IMR-90 (cell line): ENCODE measurements around the gene ARHGEF17. TPM values are rescaled to one million over a fixed set of nuclear protein-coding genes. Genes with fewer than 3 reads are reported as not detected.

Experiments
- ATAC-seq: fragments of 200-7000 bp; cut with Tn5 transposase; 2 replicates; pipeline ENCODE4 v1.9.1; 2020; ENCODE audit warnings: low read depth, mild to moderate bottlenecking, moderate library complexity
- BruUV-seq: library from RNA; stranded (reverse); fragments of 400-500 nt; replicated peaks from 2 replicates; lab custom pipeline; 2021; lab: Mats Ljungman, UMichigan
- CTCF ChIA-PET: fragments of 300-600 bp; formaldehyde crosslinking; extraction: SDS; loops from one replicate; lab custom pipeline; 2021; ENCODE audit warnings: antibody characterized with exemption; lab: Yijun Ruan, JAX
- POLR2A ChIA-PET: fragments of 300-600 bp; sonication (Branson Sonifier 250); formaldehyde crosslinking; loops from one replicate; lab custom pipeline; 2022; ENCODE audit warnings: antibody characterized with exemption; ENCODE audit not compliant: unreplicated experiment; lab: Charles Lee
- DNase-seq: peaks from one replicate; pipeline ENCODE4 v3.0.0; 2013
- H2AFZ ChIP-seq: replicated peaks from 2 replicates; pipeline ENCODE3; 2013; ENCODE audit warnings: low read length, mild to moderate bottlenecking; ENCODE audit not compliant: poor library complexity
- H2AK5ac ChIP-seq: 2 replicates; pipeline ENCODE4 v1.6.1; 2013; ENCODE audit warnings: low read depth, low read length, inconsistent platforms
- H2AK9ac ChIP-seq: replicated peaks from 2 replicates; pipeline ENCODE3; 2013; ENCODE audit warnings: mild to moderate bottlenecking, low read depth, low read length, moderate library complexity; ENCODE audit not compliant: poor library complexity
- H2BK120ac ChIP-seq: 2 replicates; pipeline ENCODE4 v1.6.1; 2013; ENCODE audit warnings: low read depth, low read length, inconsistent platforms
- H2BK15ac ChIP-seq: 3 replicates; pipeline ENCODE4 v1.6.1; 2013; ENCODE audit warnings: low read depth, low read length, inconsistent platforms
- H2BK20ac ChIP-seq: 2 replicates; pipeline ENCODE4 v1.6.1; 2013; ENCODE audit warnings: low read depth, mild to moderate bottlenecking, inconsistent platforms, low read length, moderate library complexity
- H2BK5ac ChIP-seq: 2 replicates; pipeline ENCODE4 v1.6.1; 2013; ENCODE audit warnings: mild to moderate bottlenecking, low read depth, low read length, inconsistent platforms; ENCODE audit not compliant: poor library complexity, severe bottlenecking
- H3K14ac ChIP-seq: replicated peaks from 2 replicates; pipeline ENCODE4 v1.6.1; 2013; ENCODE audit warnings: low read depth, low read length, inconsistent platforms
- H3K18ac ChIP-seq: 2 replicates; pipeline ENCODE4 v1.6.1; 2013; ENCODE audit warnings: low read depth, low read length, control low read depth
- H3K23ac ChIP-seq: 2 replicates; pipeline ENCODE4 v1.6.1; 2013; ENCODE audit warnings: low read depth, low read length, inconsistent platforms
- H3K27ac ChIP-seq: 2 replicates; pipeline ENCODE4 v1.5.1; 2013; ENCODE audit warnings: mild to moderate bottlenecking, control low read depth, low read length; ENCODE audit not compliant: insufficient read depth
- H3K27me3 ChIP-seq: 2 replicates; pipeline ENCODE4 v1.6.1; 2013; ENCODE audit warnings: low read length; ENCODE audit not compliant: control insufficient read depth, insufficient read depth
- H3K36me3 ChIP-seq: 2 replicates; pipeline ENCODE4 v1.6.1; 2013; ENCODE audit warnings: low read length, mixed read lengths; ENCODE audit not compliant: control insufficient read depth, insufficient read depth
- H3K4ac ChIP-seq: 2 replicates; pipeline ENCODE4 v1.6.1; 2013; ENCODE audit warnings: low read depth, low read length, inconsistent platforms
- H3K4me1 ChIP-seq: 2 replicates; pipeline ENCODE4 v1.6.1; 2013; ENCODE audit warnings: low read length, mixed read lengths; ENCODE audit not compliant: control insufficient read depth, insufficient read depth
- H3K4me2 ChIP-seq: 2 replicates; pipeline ENCODE4 v1.6.1; 2013; ENCODE audit warnings: low read depth, mild to moderate bottlenecking, control low read depth, low read length, moderate library complexity
- H3K4me3 ChIP-seq: 2 replicates; pipeline ENCODE4 v1.5.1; 2013; ENCODE audit warnings: low read depth, mild to moderate bottlenecking, control low read depth, low read length, moderate library complexity; ENCODE audit not compliant: insufficient read depth
- H3K56ac ChIP-seq: 2 replicates; pipeline ENCODE4 v1.6.1; 2013; ENCODE audit warnings: low read length, inconsistent platforms; ENCODE audit not compliant: insufficient read depth; ENCODE audit errors: extremely low read depth
- H3K79me1 ChIP-seq, 2 experiments: 2 replicates each; pipeline ENCODE4 v1.6.1; 2013; ENCODE audit warnings: low read length in 2 of 2, inconsistent platforms in 1 of 2, low read depth in 1 of 2
- H3K9ac ChIP-seq: 2 replicates; pipeline ENCODE4 v1.6.1; 2013; ENCODE audit warnings: low read depth, low read length, control low read depth
- H3K9me1 ChIP-seq: 2 replicates; pipeline ENCODE4 v1.6.1; 2013; ENCODE audit warnings: low read length, inconsistent platforms; ENCODE audit not compliant: insufficient read depth
- H3K9me3 ChIP-seq: 2 replicates; pipeline ENCODE4 v1.6.1; 2013; ENCODE audit warnings: low read length; ENCODE audit not compliant: control insufficient read depth, insufficient read depth
- H4K20me1 ChIP-seq: 2 replicates; pipeline ENCODE4 v1.6.1; 2013; ENCODE audit warnings: low read length, inconsistent platforms; ENCODE audit not compliant: insufficient read depth
- H4K5ac ChIP-seq: 2 replicates; pipeline ENCODE4 v1.6.1; 2013; ENCODE audit warnings: mild to moderate bottlenecking, low read depth, low read length, control low read depth
- H4K8ac ChIP-seq, 2 experiments: 2 replicates each; pipeline ENCODE4 v1.6.1; 2013; ENCODE audit warnings: low read depth in 2 of 2, low read length in 2 of 2, control low read depth in 1 of 2, inconsistent platforms in 1 of 2
- H4K91ac ChIP-seq: 2 replicates; pipeline ENCODE4 v1.6.1; 2013; ENCODE audit warnings: low read depth, low read length, inconsistent platforms; ENCODE audit not compliant: insufficient read depth
- BHLHE40 ChIP-seq: fragments of 150-350 bp; IDR thresholded peaks from 2 replicates; pipeline ENCODE4 v1.6.1; 2016; ENCODE audit warnings: mild to moderate bottlenecking, low read depth, low read length
- CEBPB ChIP-seq: IDR thresholded peaks from 2 replicates; pipeline ENCODE4 v1.6.1; 2012; ENCODE audit warnings: low read depth, low read length, improper control_type of control experiment
- CHD1 ChIP-seq: IDR thresholded peaks from 2 replicates; pipeline ENCODE4 v1.6.1; 2012; ENCODE audit warnings: low read depth, low read length, improper control_type of control experiment
- CTCF ChIP-seq: conservative IDR thresholded peaks from 2 replicates; pipeline ENCODE4 v1.5.1; 2012; ENCODE audit warnings: mild to moderate bottlenecking, low read depth, low read length, improper control_type of control experiment
- FOS ChIP-seq: fragments of 150-350 bp; IDR thresholded peaks from 2 replicates; pipeline ENCODE4 v1.6.1; 2016; ENCODE audit warnings: low read depth, low read length
- MAFK ChIP-seq: IDR thresholded peaks from 2 replicates; pipeline ENCODE4 v1.6.1; 2012; ENCODE audit warnings: low read depth, low read length, improper control_type of control experiment
- MAZ ChIP-seq: IDR thresholded peaks from 2 replicates; pipeline ENCODE4 v1.6.1; 2012; ENCODE audit warnings: low read depth, mild to moderate bottlenecking, low read length, improper control_type of control experiment, moderate library complexity, borderline replicate concordance
- MXI1 ChIP-seq: IDR thresholded peaks from 2 replicates; pipeline ENCODE4 v1.6.1; 2012; ENCODE audit warnings: low read depth, mild to moderate bottlenecking, low read length, moderate library complexity, borderline replicate concordance
- NFE2L2 ChIP-seq: fragments of 150-350 bp; IDR thresholded peaks from 2 replicates; pipeline ENCODE4 v1.6.1; 2016; ENCODE audit warnings: low read depth, mild to moderate bottlenecking, low read length
- POLR2A ChIP-seq: IDR thresholded peaks from 2 replicates; pipeline ENCODE4 v1.6.1; 2012; ENCODE audit warnings: mild to moderate bottlenecking, low read depth, low read length
- RAD21 ChIP-seq: IDR thresholded peaks from 2 replicates; pipeline ENCODE4 v1.6.1; 2012; ENCODE audit warnings: low read length, improper control_type of control experiment
- RCOR1 ChIP-seq: IDR thresholded peaks from 2 replicates; pipeline ENCODE4 v1.6.1; 2012; ENCODE audit warnings: mild to moderate bottlenecking, low read length, improper control_type of control experiment; ENCODE audit not compliant: insufficient replicate concordance
- RFX5 ChIP-seq: IDR thresholded peaks from 2 replicates; pipeline ENCODE4 v1.8.0; 2012; ENCODE audit warnings: low read depth, mild to moderate bottlenecking, low read length, moderate library complexity
- SMC3 ChIP-seq: fragments of 150-350 bp; IDR thresholded peaks from 2 replicates; pipeline ENCODE4 v1.6.1; 2016; ENCODE audit warnings: low read depth, mild to moderate bottlenecking, antibody characterized with exemption, low read length, moderate library complexity
- USF2 ChIP-seq: fragments of 150-350 bp; IDR thresholded peaks from 2 replicates; pipeline ENCODE4 v1.6.1; 2017; ENCODE audit warnings: mild to moderate bottlenecking, antibody characterized with exemption, low read length, low read depth
- WGBS, 2 experiments: methylation state at CpG; one replicate each; pipeline versions ENCODE4 v1.1.5 to v1.1.7; 2013; ENCODE audit warnings: missing lambda C conversion rate in 2 of 2; ENCODE audit not compliant: insufficient read length in 1 of 2; ENCODE audit errors: extremely low coverage in 2 of 2; 5-methylcytosine and 5-hydroxymethylcytosine counted together
- dilution Hi-C: fragments of 300-500 bp; cut with HindIII; formaldehyde crosslinking; loops from one replicate; pipeline ENCODE4 v1.14.3; 2018; ENCODE audit warnings: low sequenced_read_pairs; ENCODE audit not compliant: unreplicated experiment
- in situ Hi-C: fragments of 300-500 bp; cut with MboI; formaldehyde crosslinking; loops from 3 replicates; pipeline ENCODE4 v1.14.3; 2019; ENCODE audit warnings: low sequenced_read_pairs, inconsistent platforms, mixed read lengths
- intact Hi-C: fragments of 100-400 bp; cut with micrococcal nuclease; formaldehyde crosslinking; loops from 2 replicates; pipeline ENCODE4 v1.10.0; 2022
- polyA plus RNA-seq, 3 experiments: library from polyadenylated mRNA; depleted of rRNA; stranded (reverse); fragments of >200 nt; gene quantifications; 2 replicates each; pipeline ENCODE4 v1.2.3, GENCODE V29; 2012; ENCODE audit warnings: low replicate concordance in 1 of 3
- total RNA-seq: library from RNA; depleted of rRNA; stranded (reverse); fragments of >200 nt; gene quantifications from 2 replicates; pipeline ENCODE4 v1.2.3, GENCODE V29; 2012
- TF ChIP-seq, protein P1 (sequence below): fragments of 150-350 bp; IDR thresholded peaks from 2 replicates; pipeline ENCODE4 v1.6.1; 2016; ENCODE audit warnings: low read depth, mild to moderate bottlenecking, low read length, moderate library complexity, borderline replicate concordance

Gene ARHGEF17
- total and polyA plus RNA-seq, 2 of the 4 experiments (the other 2 are of a cell fraction): 21.7 to 97.7 TPM

GRCh38 chr11:73405146-73405510 lies 97.1 kb downstream of the ARHGEF17 start:
- Histone ChIP-seq H3K9me1 (peaks cover 9% of the 10 kb centered on the region), H4K91ac (no peak overlapping the region), H4K8ac (no peak overlapping the region), H3K4me1 (no peaks in the 10 kb centered on the region), H3K79me1 (peaks cover 3 to 9% of the 10 kb centered on the region in 2 experiments; a peak in 3 of 4 replicates), H4K5ac (no peak overlapping the region), H2AFZ (no peak overlapping the region), H3K9me3 (no peaks in the 10 kb centered on the region), H2BK5ac (no peak overlapping the region), H2AK5ac (no peak overlapping the region), H2BK20ac (no peak overlapping the region), H3K56ac (no peak overlapping the region), H3K4ac (no peak overlapping the region), H3K4me3 (no peak overlapping the region), H3K36me3 (peaks cover 23% of the 10 kb centered on the region), H3K23ac (no peak overlapping the region), H3K27me3 (no peaks in the 10 kb centered on the region), H2AK9ac (no peak overlapping the region), H2BK15ac (no peak overlapping the region), H3K18ac (no peak overlapping the region), H3K9ac (no peak overlapping the region), H3K4me2 (no peak overlapping the region), H3K27ac (no peak overlapping the region), H4K20me1 (no peaks in the 10 kb centered on the region; the same call in 1 of the 2 replicates), H3K14ac (no peak overlapping the region), H2BK120ac (no peak overlapping the region)
- dilution Hi-C loops (no loop called here), in situ Hi-C loops (no loop called here), intact Hi-C loops (no loop called here)
- POLR2A ChIA-PET: no interaction called here
- 80% methylated on average over 1 of the region's 8 CpGs; no CpG with 5 or more reads in 1 of the 2 experiments for WGBS, 2 experiments
- TF ChIP-seq MXI1 (no peak), NFE2L2 (no peak), MAFK (no peak), CTCF (no peak), SMC3 (no peak), RAD21 (no peak), CHD1 (no peak), BHLHE40 (no peak), CEBPB (no peak), USF2 (no peak), RCOR1 (no peak), MAZ (no peak), POLR2A (no peak), FOS (no peak), RFX5 (no peak)
- TF ChIP-seq, protein P1, sequence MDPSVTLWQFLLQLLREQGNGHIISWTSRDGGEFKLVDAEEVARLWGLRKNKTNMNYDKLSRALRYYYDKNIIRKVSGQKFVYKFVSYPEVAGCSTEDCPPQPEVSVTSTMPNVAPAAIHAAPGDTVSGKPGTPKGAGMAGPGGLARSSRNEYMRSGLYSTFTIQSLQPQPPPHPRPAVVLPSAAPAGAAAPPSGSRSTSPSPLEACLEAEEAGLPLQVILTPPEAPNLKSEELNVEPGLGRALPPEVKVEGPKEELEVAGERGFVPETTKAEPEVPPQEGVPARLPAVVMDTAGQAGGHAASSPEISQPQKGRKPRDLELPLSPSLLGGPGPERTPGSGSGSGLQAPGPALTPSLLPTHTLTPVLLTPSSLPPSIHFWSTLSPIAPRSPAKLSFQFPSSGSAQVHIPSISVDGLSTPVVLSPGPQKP: no peak
- CTCF ChIA-PET: interaction anchor here (1.0 kb wide), 1 partner anchor 256 kb away, joined by 3 read pairs; no protein-coding TSS in a partner anchor
- no TSS peak for BruUV-seq
- no peak for ATAC-seq
- DNase-seq: no peak
